ENCODE data around the gene IRGC.

IRGC gene

GRCh38 chr19:43675906-43676305 lies 40.0 kb upstream of the IRGC start (continued):
- TF ChIP-seq ZNF645 (tag by site-specific recombination; IDR thresholded peaks at IDR 0.05) (0 out of 2 replicates have a peak, but pooled peaks have one; percentile 29), ZNF548 (tag by site-specific recombination; IDR thresholded peaks at IDR 0.05) (0 out of 2 replicates have a peak, but pooled peaks have one; percentile 40), ZBTB17 (tag by site-specific recombination; IDR thresholded peaks at IDR 0.05) (no peak), ZNF121 (tag by site-specific recombination; IDR thresholded peaks at IDR 0.05) (no peak), ZBTB20 (tag by site-specific recombination; IDR thresholded peaks at IDR 0.05) (peak; percentile 22; the same call in 1 of the 2 replicates), REPIN1 (tag by site-specific recombination; IDR thresholded peaks at IDR 0.05; ENCODE audit: low read depth) (no peak), ZNF785 (tag by site-specific recombination; IDR thresholded peaks at IDR 0.05) (peak; percentile 49; the same call in 1 of the 2 replicates), ZNF843 (tag by site-specific recombination; IDR thresholded peaks at IDR 0.05) (0 out of 2 replicates have a peak, but pooled peaks have one; percentile 22), SP2 (tag by site-specific recombination; IDR thresholded peaks at IDR 0.05) (no peak), ZXDB (tag by site-specific recombination; IDR thresholded peaks at IDR 0.05) (0 out of 2 replicates have a peak, but pooled peaks have one; percentile 8), ZNF555 (tag by site-specific recombination; conservative IDR thresholded peaks at IDR 0.05) (no peak), KLF9 (tag by site-specific recombination; IDR thresholded peaks at IDR 0.05; ENCODE audit: low read depth) (peak; percentile 16; the same call in 1 of the 2 replicates), ZNF18 (tag by site-specific recombination; IDR thresholded peaks at IDR 0.05) (peak; percentile 82; the same call in 1 of the 2 replicates), ZNF768 (tag by site-specific recombination; IDR thresholded peaks at IDR 0.05) (no peak), ZSCAN4 (tag by site-specific recombination; IDR thresholded peaks at IDR 0.05) (peak; percentile 98), ZSCAN18 (tag by site-specific recombination; IDR thresholded peaks at IDR 0.05) (no peak), ZNF621 (tag by site-specific recombination; IDR thresholded peaks at IDR 0.05) (peak; percentile 55; the same call in 1 of the 2 replicates), ZNF133 (tag by site-specific recombination; IDR thresholded peaks at IDR 0.05) (peak; percentile 45; the same call in 1 of the 2 replicates), ZBTB48 (tag by site-specific recombination; IDR thresholded peaks at IDR 0.05) (no peak; the same call in 1 of the 2 replicates), ZNF2 (tag by site-specific recombination; IDR thresholded peaks at IDR 0.05) (0 out of 2 replicates have a peak, but pooled peaks have one; percentile 46), TSHZ1 (tag by site-specific recombination; IDR thresholded peaks at IDR 0.05; ENCODE audit: borderline replicate concordance) (peak; percentile 7; the same call in 1 of the 2 replicates), ZNF777 (tag by site-specific recombination; IDR thresholded peaks at IDR 0.05; ENCODE audit: borderline replicate concordance) (peak; percentile 17; the same call in 1 of the 2 replicates), PRDM1 (tag by site-specific recombination; IDR thresholded peaks at IDR 0.05) (no peak)
